Measurements from ENCODE around the gene LRP5. TPM values are rescaled to one million over a fixed set of nuclear protein-coding genes. Genes with fewer than 3 reads are reported as not detected.
A peak's percentile ranks its signal among the peaks of the same experiment; 100 is the strongest.

The LRP5 gene
- total RNA-seq, 1 experiment from 2014 or later: 55.2 TPM

DNA sequence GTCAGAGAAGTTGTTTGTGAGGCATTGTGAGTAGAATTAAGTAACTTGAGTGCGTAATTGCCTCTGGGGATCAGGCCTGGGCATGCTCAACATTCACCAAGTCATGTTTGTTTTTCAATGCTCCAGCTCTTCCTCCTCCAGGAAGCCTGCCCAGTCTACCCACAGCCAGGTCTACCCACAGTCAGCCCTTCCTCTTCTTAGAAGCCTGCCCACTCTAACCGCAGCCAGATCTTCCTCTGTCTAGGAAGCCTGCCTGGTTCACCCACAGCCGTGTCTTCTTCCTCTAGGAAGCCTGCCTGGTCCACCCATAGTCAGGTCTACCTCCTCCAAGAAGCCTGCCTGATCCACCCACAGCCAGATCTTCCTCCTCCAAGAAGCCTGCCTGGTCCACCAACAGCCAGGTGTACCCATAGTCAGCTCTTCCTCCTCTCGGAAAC lies 25.0 kb downstream of the LRP5 start:
- H3K9ac ChIP-seq (ENCODE audit: low read length): no peak overlapping the region
- no peak overlapping the region for H3K4me2 ChIP-seq (ENCODE audit: low read length)
- H3K27me3 ChIP-seq (ENCODE audit: insufficient read depth, low read length): no peaks in the 10 kb centered on the region
- ChIA-PET CTCF (no interaction called here), POLR2A (no interaction called here), RAD21 (ENCODE audit: low non-redundant PET in 1 of 2, low total read pairs in 2 of 2, uncharacterized antibody in 2 of 2, unreplicated experiment in 2 of 2) (no interaction called here)
- ATAC-seq: no peak
- H3K4me1 ChIP-seq (ENCODE audit: control insufficient read depth in 1 of 2, insufficient read depth in 2 of 2, low read length in 2 of 2): peaks cover 46 to 58% of the 10 kb centered on the region in 2 experiments
- H2AFZ ChIP-seq (ENCODE audit: low read depth, low read length, poor library complexity, severe bottlenecking): no peak overlapping the region
- peaks cover 37% of the 10 kb centered on the region for H3K79me2 ChIP-seq (ENCODE audit: insufficient read depth, low read length)
- TF ChIP-seq, protein P1, sequence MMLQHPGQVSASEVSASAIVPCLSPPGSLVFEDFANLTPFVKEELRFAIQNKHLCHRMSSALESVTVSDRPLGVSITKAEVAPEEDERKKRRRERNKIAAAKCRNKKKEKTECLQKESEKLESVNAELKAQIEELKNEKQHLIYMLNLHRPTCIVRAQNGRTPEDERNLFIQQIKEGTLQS (IDR thresholded peaks at IDR 0.05): no peak
- no peak for TF ChIP-seq YY1 (IDR thresholded peaks at IDR 0.05; ENCODE audit: extremely low read depth, insufficient replicate concordance, low read depth, low read length)
- no peak for TF ChIP-seq POLR2AphosphoS5 (IDR thresholded peaks at IDR 0.05; ENCODE audit: low read depth, low read length)
- TF ChIP-seq SIN3A (IDR thresholded peaks at IDR 0.05; ENCODE audit: low read depth): no peak
- TF ChIP-seq, protein P2, sequence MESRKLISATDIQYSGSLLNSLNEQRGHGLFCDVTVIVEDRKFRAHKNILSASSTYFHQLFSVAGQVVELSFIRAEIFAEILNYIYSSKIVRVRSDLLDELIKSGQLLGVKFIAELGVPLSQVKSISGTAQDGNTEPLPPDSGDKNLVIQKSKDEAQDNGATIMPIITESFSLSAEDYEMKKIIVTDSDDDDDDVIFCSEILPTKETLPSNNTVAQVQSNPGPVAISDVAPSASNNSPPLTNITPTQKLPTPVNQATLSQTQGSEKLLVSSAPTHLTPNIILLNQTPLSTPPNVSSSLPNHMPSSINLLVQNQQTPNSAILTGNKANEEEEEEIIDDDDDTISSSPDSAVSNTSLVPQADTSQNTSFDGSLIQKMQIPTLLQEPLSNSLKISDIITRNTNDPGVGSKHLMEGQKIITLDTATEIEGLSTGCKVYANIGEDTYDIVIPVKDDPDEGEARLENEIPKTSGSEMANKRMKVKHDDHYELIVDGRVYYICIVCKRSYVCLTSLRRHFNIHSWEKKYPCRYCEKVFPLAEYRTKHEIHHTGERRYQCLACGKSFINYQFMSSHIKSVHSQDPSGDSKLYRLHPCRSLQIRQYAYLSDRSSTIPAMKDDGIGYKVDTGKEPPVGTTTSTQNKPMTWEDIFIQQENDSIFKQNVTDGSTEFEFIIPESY (IDR thresholded peaks at IDR 0.05; ENCODE audit: extremely low read depth, insufficient replicate concordance, low read length): no peak
- TF ChIP-seq TCF7L2 (IDR thresholded peaks at IDR 0.05; ENCODE audit: borderline replicate concordance, extremely low read depth, insufficient read depth, insufficient read length): no peak
- no peak for TF ChIP-seq RAD21 (IDR thresholded peaks at IDR 0.05; ENCODE audit: low read depth)
- TF ChIP-seq EGR1 (IDR thresholded peaks at IDR 0.05; ENCODE audit: low read depth): no peak
- intact Hi-C loops (cut with micrococcal nuclease): no loop called here
- no peaks in the 10 kb centered on the region for H3K9me3 ChIP-seq (ENCODE audit: control insufficient read depth in 1 of 2, insufficient read depth in 1 of 2, low read depth in 1 of 2, low read length in 2 of 2)
- H3K27ac ChIP-seq (ENCODE audit: low read depth, low read length): peak overlapping the region; percentile 23; the same call in 1 of the 2 replicates
- no peak for DNase-seq (ENCODE audit: low read depth, low spot score)
- H4K20me1 ChIP-seq (ENCODE audit: insufficient read depth): no peaks in the 10 kb centered on the region
- no peaks in the 10 kb centered on the region for H3K9me2 ChIP-seq (ENCODE audit: insufficient read depth)
- no peak overlapping the region for H3K4me3 ChIP-seq (replicated peaks in 1 of 2; ENCODE audit: low read depth in 1 of 2, low read length in 2 of 2)
- no TSS peak for BruUV-seq (replicated peaks)
- no peaks in the 10 kb centered on the region for H3K36me3 ChIP-seq (ENCODE audit: control insufficient read depth in 1 of 2, insufficient read depth in 2 of 2, low read length in 2 of 2)

All from HCT116 (cell line).